IMR-90 (cell line): ENCODE data around the gene DGLUCY. TPM values are rescaled to one million over a fixed set of nuclear protein-coding genes. Genes with fewer than 3 reads are reported as not detected.
"Not testable (repeated sequence)": the region's sequence is repeated elsewhere in the genome, so short reads cannot be mapped to it uniquely, and the experiment has no call there.

ENCODE experiments used
- ATAC-seq: fragments of 200-7000 bp; cut with Tn5 transposase; 2 replicates; pipeline ENCODE4 v1.9.1; 2020; ENCODE audit warnings: low read depth, mild to moderate bottlenecking, moderate library complexity
- BruUV-seq: library from RNA; stranded (reverse); fragments of 400-500 nt; replicated peaks from 2 replicates; lab custom pipeline; 2021; lab: Mats Ljungman, UMichigan
- CTCF ChIA-PET: fragments of 300-600 bp; formaldehyde crosslinking; extraction: SDS; loops from one replicate; lab custom pipeline; 2021; ENCODE audit warnings: antibody characterized with exemption; lab: Yijun Ruan, JAX
- POLR2A ChIA-PET: fragments of 300-600 bp; sonication (Branson Sonifier 250); formaldehyde crosslinking; loops from one replicate; lab custom pipeline; 2022; ENCODE audit warnings: antibody characterized with exemption; ENCODE audit not compliant: unreplicated experiment; lab: Charles Lee
- DNase-seq: peaks from one replicate; pipeline ENCODE4 v3.0.0; 2013
- H2AFZ ChIP-seq: replicated peaks from 2 replicates; pipeline ENCODE3; 2013; ENCODE audit warnings: low read length, mild to moderate bottlenecking; ENCODE audit not compliant: poor library complexity
- H2AK5ac ChIP-seq: 2 replicates; pipeline ENCODE4 v1.6.1; 2013; ENCODE audit warnings: low read depth, low read length, inconsistent platforms
- H2AK9ac ChIP-seq: replicated peaks from 2 replicates; pipeline ENCODE3; 2013; ENCODE audit warnings: mild to moderate bottlenecking, low read depth, low read length, moderate library complexity; ENCODE audit not compliant: poor library complexity
- H2BK120ac ChIP-seq: 2 replicates; pipeline ENCODE4 v1.6.1; 2013; ENCODE audit warnings: low read depth, low read length, inconsistent platforms
- H2BK15ac ChIP-seq: 3 replicates; pipeline ENCODE4 v1.6.1; 2013; ENCODE audit warnings: low read depth, low read length, inconsistent platforms
- H2BK20ac ChIP-seq: 2 replicates; pipeline ENCODE4 v1.6.1; 2013; ENCODE audit warnings: low read depth, mild to moderate bottlenecking, inconsistent platforms, low read length, moderate library complexity
- H2BK5ac ChIP-seq: 2 replicates; pipeline ENCODE4 v1.6.1; 2013; ENCODE audit warnings: mild to moderate bottlenecking, low read depth, low read length, inconsistent platforms; ENCODE audit not compliant: poor library complexity, severe bottlenecking
- H3K14ac ChIP-seq: replicated peaks from 2 replicates; pipeline ENCODE4 v1.6.1; 2013; ENCODE audit warnings: low read depth, low read length, inconsistent platforms
- H3K18ac ChIP-seq: 2 replicates; pipeline ENCODE4 v1.6.1; 2013; ENCODE audit warnings: low read depth, low read length, control low read depth
- H3K23ac ChIP-seq: 2 replicates; pipeline ENCODE4 v1.6.1; 2013; ENCODE audit warnings: low read depth, low read length, inconsistent platforms
- H3K27ac ChIP-seq: 2 replicates; pipeline ENCODE4 v1.5.1; 2013; ENCODE audit warnings: mild to moderate bottlenecking, control low read depth, low read length; ENCODE audit not compliant: insufficient read depth
- H3K27me3 ChIP-seq: 2 replicates; pipeline ENCODE4 v1.6.1; 2013; ENCODE audit warnings: low read length; ENCODE audit not compliant: control insufficient read depth, insufficient read depth
- H3K36me3 ChIP-seq: 2 replicates; pipeline ENCODE4 v1.6.1; 2013; ENCODE audit warnings: low read length, mixed read lengths; ENCODE audit not compliant: control insufficient read depth, insufficient read depth
- H3K4ac ChIP-seq: 2 replicates; pipeline ENCODE4 v1.6.1; 2013; ENCODE audit warnings: low read depth, low read length, inconsistent platforms
- H3K4me1 ChIP-seq: 2 replicates; pipeline ENCODE4 v1.6.1; 2013; ENCODE audit warnings: low read length, mixed read lengths; ENCODE audit not compliant: control insufficient read depth, insufficient read depth
- H3K4me2 ChIP-seq: 2 replicates; pipeline ENCODE4 v1.6.1; 2013; ENCODE audit warnings: low read depth, mild to moderate bottlenecking, control low read depth, low read length, moderate library complexity
- H3K4me3 ChIP-seq: 2 replicates; pipeline ENCODE4 v1.5.1; 2013; ENCODE audit warnings: low read depth, mild to moderate bottlenecking, control low read depth, low read length, moderate library complexity; ENCODE audit not compliant: insufficient read depth
- H3K56ac ChIP-seq: 2 replicates; pipeline ENCODE4 v1.6.1; 2013; ENCODE audit warnings: low read length, inconsistent platforms; ENCODE audit not compliant: insufficient read depth; ENCODE audit errors: extremely low read depth
- H3K79me1 ChIP-seq, 2 experiments: 2 replicates each; pipeline ENCODE4 v1.6.1; 2013; ENCODE audit warnings: low read length in 2 of 2, inconsistent platforms in 1 of 2, low read depth in 1 of 2
- H3K9ac ChIP-seq: 2 replicates; pipeline ENCODE4 v1.6.1; 2013; ENCODE audit warnings: low read depth, low read length, control low read depth
- H3K9me1 ChIP-seq: 2 replicates; pipeline ENCODE4 v1.6.1; 2013; ENCODE audit warnings: low read length, inconsistent platforms; ENCODE audit not compliant: insufficient read depth
- H3K9me3 ChIP-seq: 2 replicates; pipeline ENCODE4 v1.6.1; 2013; ENCODE audit warnings: low read length; ENCODE audit not compliant: control insufficient read depth, insufficient read depth
- H4K20me1 ChIP-seq: 2 replicates; pipeline ENCODE4 v1.6.1; 2013; ENCODE audit warnings: low read length, inconsistent platforms; ENCODE audit not compliant: insufficient read depth
- H4K5ac ChIP-seq: 2 replicates; pipeline ENCODE4 v1.6.1; 2013; ENCODE audit warnings: mild to moderate bottlenecking, low read depth, low read length, control low read depth
- H4K8ac ChIP-seq, 2 experiments: 2 replicates each; pipeline ENCODE4 v1.6.1; 2013; ENCODE audit warnings: low read depth in 2 of 2, low read length in 2 of 2, control low read depth in 1 of 2, inconsistent platforms in 1 of 2
- H4K91ac ChIP-seq: 2 replicates; pipeline ENCODE4 v1.6.1; 2013; ENCODE audit warnings: low read depth, low read length, inconsistent platforms; ENCODE audit not compliant: insufficient read depth
- WGBS, 2 experiments: methylation state at CpG; one replicate each; pipeline versions ENCODE4 v1.1.5 to v1.1.7; 2013; ENCODE audit warnings: missing lambda C conversion rate in 2 of 2; ENCODE audit not compliant: insufficient read length in 1 of 2; ENCODE audit errors: extremely low coverage in 2 of 2; 5-methylcytosine and 5-hydroxymethylcytosine counted together
- dilution Hi-C: fragments of 300-500 bp; cut with HindIII; formaldehyde crosslinking; loops from one replicate; pipeline ENCODE4 v1.14.3; 2018; ENCODE audit warnings: low sequenced_read_pairs; ENCODE audit not compliant: unreplicated experiment
- in situ Hi-C: fragments of 300-500 bp; cut with MboI; formaldehyde crosslinking; loops from 3 replicates; pipeline ENCODE4 v1.14.3; 2019; ENCODE audit warnings: low sequenced_read_pairs, inconsistent platforms, mixed read lengths
- intact Hi-C: fragments of 100-400 bp; cut with micrococcal nuclease; formaldehyde crosslinking; loops from 2 replicates; pipeline ENCODE4 v1.10.0; 2022
- polyA plus RNA-seq, 3 experiments: library from polyadenylated mRNA; depleted of rRNA; stranded (reverse); fragments of >200 nt; gene quantifications; 2 replicates each; pipeline ENCODE4 v1.2.3, GENCODE V29; 2012; ENCODE audit warnings: low replicate concordance in 1 of 3
- total RNA-seq: library from RNA; depleted of rRNA; stranded (reverse); fragments of >200 nt; gene quantifications from 2 replicates; pipeline ENCODE4 v1.2.3, GENCODE V29; 2012

DGLUCY gene
- total and polyA plus RNA-seq, 2 of the 4 experiments (the other 2 are of a cell fraction): 8.5 to 13.3 TPM

- H2BK5ac ChIP-seq, H3K9me3 ChIP-seq, H2AFZ ChIP-seq, H3K4me3 ChIP-seq, ATAC-seq, H3K23ac ChIP-seq, H4K8ac ChIP-seq, H2BK15ac ChIP-seq, POLR2A ChIA-PET, H4K5ac ChIP-seq, H2BK20ac ChIP-seq, H4K91ac ChIP-seq, in situ Hi-C loops, DNase-seq, H2AK9ac ChIP-seq, H3K4me2 ChIP-seq, H3K4me1 ChIP-seq, H3K79me1 ChIP-seq, intact Hi-C loops, H3K56ac ChIP-seq, dilution Hi-C loops, H3K18ac ChIP-seq, H2AK5ac ChIP-seq, H3K36me3 ChIP-seq, H3K27ac ChIP-seq, H3K4ac ChIP-seq, H3K9me1 ChIP-seq, H2BK120ac ChIP-seq, H4K20me1 ChIP-seq, H3K14ac ChIP-seq, H3K9ac ChIP-seq, BruUV-seq: not testable (repeated sequence)
- CTCF ChIA-PET: interaction anchor here (0.6 kb wide), 1 partner anchor 35 kb away, joined by 3 read pairs; no protein-coding TSS in a partner anchor
- WGBS, 2 experiments: 87% methylated on average over 3 of the region's 14 CpGs; no CpG with 5 or more reads in 1 of the 2 experiments
- peaks cover 12% of the 10 kb centered on the region for H3K27me3 ChIP-seq
These were observed 20.0 kb upstream of the DGLUCY start for GRCh38 chr14:91093743-91094472.
